B cell (primary cell): ENCODE measurements around the gene ZNF750. TPM values are rescaled to one million over a fixed set of nuclear protein-coding genes. Genes with fewer than 3 reads are reported as not detected.

Source experiments
- ATAC-seq: fragments of 200-7000 bp; cut with Tn5 transposase; one replicate; pipeline ENCODE4 v1.10.0; 2021; ENCODE audit warnings: low read depth, mild to moderate bottlenecking, moderate number of reproducible peaks, moderate library complexity
- CTCF ChIA-PET: fragments of 350-600 bp; sonication (Branson Sonifier 250); formaldehyde crosslinking; loops from one replicate; lab custom pipeline; 2021; ENCODE audit warnings: antibody characterized with exemption, inconsistent platforms; lab: Charles Lee
- POLR2A ChIA-PET: fragments of 350-600 bp; sonication (Branson Sonifier 250); formaldehyde crosslinking; loops from one replicate; lab custom pipeline; 2021; ENCODE audit warnings: antibody characterized with exemption; lab: Charles Lee
- DNase-seq: peaks from one replicate; pipeline ENCODE4 v3.0.0; 2013
- H2AFZ ChIP-seq: 2 replicates; pipeline ENCODE4 v1.6.1; 2012; ENCODE audit warnings: mild to moderate bottlenecking, low read depth, low read length; ENCODE audit not compliant: insufficient read depth, poor library complexity, severe bottlenecking
- H3K27ac ChIP-seq, 2 donors: 1 replicate in 1 of 2; 2 replicates in 1 of 2; pipeline ENCODE4 v1.5.1; 2012 to 2013; ENCODE audit warnings: low read length in 2 of 2, mild to moderate bottlenecking in 2 of 2, moderate library complexity in 1 of 2
- H3K27me3 ChIP-seq, 4 experiments: fragments of 200-600 bp in 1 of 4; sonication (generic) in 1 of 4; replicated peaks in 1 of 4; 1 replicate in 2 of 4; 2 replicates in 2 of 4; pipeline versions ENCODE4 v1.6.1 to v1.7.0; 2013 to 2016; ENCODE audit warnings: low read length in 3 of 4, mild to moderate bottlenecking in 2 of 4, mixed read lengths in 1 of 4, moderate library complexity in 1 of 4; ENCODE audit not compliant: insufficient read depth in 4 of 4, control insufficient read depth in 3 of 4; ENCODE audit errors: control extremely low read depth in 1 of 4
- H3K36me3 ChIP-seq, 2 experiments: replicated peaks in 1 of 2; 1 replicate in 1 of 2; 2 replicates in 1 of 2; pipeline versions ENCODE4 v1.6.1 to v1.7.1; 2013; ENCODE audit warnings: low read length in 1 of 2; ENCODE audit not compliant: insufficient read depth in 2 of 2, control insufficient read depth in 1 of 2; ENCODE audit errors: control extremely low read depth in 1 of 2, extremely low read depth in 1 of 2
- H3K4me1 ChIP-seq, 2 donors: fragments of 200-600 bp in 1 of 2; sonication (generic) in 1 of 2; 1 replicate in 1 of 2; 2 replicates in 1 of 2; pipeline versions ENCODE4 v1.5.1 to v1.6.1; 2013 to 2017; ENCODE audit warnings: low read length in 2 of 2; ENCODE audit not compliant: control insufficient read depth in 2 of 2, insufficient read depth in 2 of 2
- H3K4me2 ChIP-seq: replicated peaks from 2 replicates; pipeline ENCODE3; 2012; ENCODE audit warnings: mild to moderate bottlenecking, low read depth, low read length; ENCODE audit not compliant: poor library complexity, severe bottlenecking
- H3K4me3 ChIP-seq, 5 experiments: fragments of 200-600 bp in 1 of 5; sonication (generic) in 1 of 5; 1 replicate in 3 of 5; 2 replicates in 2 of 5; pipeline versions ENCODE4 v1.5.1 to v1.7.0; 2011 to 2016; ENCODE audit warnings: low read length in 4 of 5, mild to moderate bottlenecking in 4 of 5, low read depth in 2 of 5, control low read depth in 1 of 5, moderate library complexity in 1 of 5; ENCODE audit not compliant: insufficient read depth in 1 of 5; ENCODE audit errors: control extremely low read depth in 1 of 5, extremely low read depth in 1 of 5
- H3K79me2 ChIP-seq: fragments of 200-600 bp; sonication (generic); one replicate; pipeline ENCODE4 v1.6.0; 2016; ENCODE audit warnings: low read length; ENCODE audit not compliant: control insufficient read depth, insufficient read depth
- H3K9ac ChIP-seq: fragments of 200-600 bp; sonication (generic); 2 replicates; pipeline ENCODE4 v1.6.1; 2017; ENCODE audit warnings: mild to moderate bottlenecking, low read length, moderate library complexity
- H3K9me3 ChIP-seq, 3 donors: one replicate each; pipeline versions ENCODE4 v1.6.1 to v1.7.1; 2013; ENCODE audit warnings: low read length in 2 of 3; ENCODE audit not compliant: control insufficient read depth in 2 of 3, insufficient read depth in 1 of 3; ENCODE audit errors: control extremely low read depth in 1 of 3
- H4K20me1 ChIP-seq: 2 replicates; pipeline ENCODE4 v1.6.0; 2012; ENCODE audit warnings: mild to moderate bottlenecking, low read length; ENCODE audit not compliant: insufficient read depth, control insufficient read depth, poor library complexity, severe bottlenecking
- H3K27ac Mint-ChIP-seq: one replicate; pipeline ENCODE4 v1.8.0; 2021; ENCODE audit warnings: mixed read lengths
- H3K27me3 Mint-ChIP-seq: one replicate; pipeline ENCODE4 v1.8.0; 2021; ENCODE audit warnings: mixed read lengths
- H3K4me1 Mint-ChIP-seq: one replicate; pipeline ENCODE4 v1.8.0; 2021; ENCODE audit warnings: mixed read lengths
- H3K4me3 Mint-ChIP-seq: one replicate; pipeline ENCODE4 v1.8.0; 2021; ENCODE audit warnings: mixed read lengths
- H3K9me3 Mint-ChIP-seq: one replicate; pipeline ENCODE4 v1.8.0; 2022; ENCODE audit warnings: mixed read lengths; ENCODE audit not compliant: insufficient read depth
- EZH2 ChIP-seq: IDR thresholded peaks from 2 replicates; pipeline ENCODE4 v1.6.1; 2012; ENCODE audit warnings: borderline replicate concordance, low read depth, mild to moderate bottlenecking, moderate library complexity, low read length; ENCODE audit not compliant: insufficient read depth, poor library complexity, severe bottlenecking
- WGBS: methylation state at CpG from one replicate; pipeline ENCODE4 v1.1.5; 2013; ENCODE audit warnings: missing lambda C conversion rate; ENCODE audit not compliant: insufficient coverage; 5-methylcytosine and 5-hydroxymethylcytosine counted together
- intact Hi-C: fragments of 100-400 bp; cut with micrococcal nuclease; formaldehyde crosslinking; loops from one replicate; pipeline ENCODE4 v1.10.0; 2022
- polyA plus RNA-seq: library from polyadenylated mRNA; depleted of rRNA; stranded (reverse); fragments of >200 nt; gene quantifications from 2 replicates; pipeline ENCODE4 v1.2.3, GENCODE V29; 2012
- total RNA-seq, 2 donors: library from RNA; stranded (reverse); fragments of 120-200 nt in 1 of 2; gene quantifications; 1 replicate in 1 of 2; 2 replicates in 1 of 2; pipeline versions ENCODE4 v1.2.3 to v1.2.4, GENCODE V29; 2013 to 2022
- TF ChIP-seq, protein P1 (sequence below): fragments of 200-600 bp; IDR thresholded peaks from one replicate; pipeline ENCODE4 v1.8.0; 2022; ENCODE audit warnings: antibody characterized with exemption, mild to moderate bottlenecking

The ZNF750 gene
- total and polyA plus RNA-seq, 2 donors (not counting 1 experiment from before 2014, with no cell fraction given) = not detected

- Mint-ChIP-seq H3K4me1 (no peaks in the 10 kb centered on the region), H3K27me3 (no peaks in the 10 kb centered on the region), H3K4me3 (no peak overlapping the region), H3K27ac (no peak overlapping the region), H3K9me3 (no peaks in the 10 kb centered on the region)
- intact Hi-C loops = no loop called here
- H4K20me1 ChIP-seq = peaks cover 12% of the 10 kb centered on the region
- no peak overlapping the region for H3K4me2 ChIP-seq
- ChIA-PET POLR2A (no interaction called here), CTCF (interaction anchor here (1.5 kb wide), 1 partner anchor 17 kb away, joined by 3 read pairs; no protein-coding TSS in a partner anchor)
- TF ChIP-seq, protein P1, sequence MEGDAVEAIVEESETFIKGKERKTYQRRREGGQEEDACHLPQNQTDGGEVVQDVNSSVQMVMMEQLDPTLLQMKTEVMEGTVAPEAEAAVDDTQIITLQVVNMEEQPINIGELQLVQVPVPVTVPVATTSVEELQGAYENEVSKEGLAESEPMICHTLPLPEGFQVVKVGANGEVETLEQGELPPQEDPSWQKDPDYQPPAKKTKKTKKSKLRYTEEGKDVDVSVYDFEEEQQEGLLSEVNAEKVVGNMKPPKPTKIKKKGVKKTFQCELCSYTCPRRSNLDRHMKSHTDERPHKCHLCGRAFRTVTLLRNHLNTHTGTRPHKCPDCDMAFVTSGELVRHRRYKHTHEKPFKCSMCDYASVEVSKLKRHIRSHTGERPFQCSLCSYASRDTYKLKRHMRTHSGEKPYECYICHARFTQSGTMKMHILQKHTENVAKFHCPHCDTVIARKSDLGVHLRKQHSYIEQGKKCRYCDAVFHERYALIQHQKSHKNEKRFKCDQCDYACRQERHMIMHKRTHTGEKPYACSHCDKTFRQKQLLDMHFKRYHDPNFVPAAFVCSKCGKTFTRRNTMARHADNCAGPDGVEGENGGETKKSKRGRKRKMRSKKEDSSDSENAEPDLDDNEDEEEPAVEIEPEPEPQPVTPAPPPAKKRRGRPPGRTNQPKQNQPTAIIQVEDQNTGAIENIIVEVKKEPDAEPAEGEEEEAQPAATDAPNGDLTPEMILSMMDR = no peak
- no peak overlapping the region for H3K27ac ChIP-seq
- H3K9me3 ChIP-seq = no peaks in the 10 kb centered on the region
- ATAC-seq (no peak), DNase-seq (no peak)
- 99% methylated on average over 7 of the region's 7 CpGs for WGBS
- no peak overlapping the region for H3K4me3 ChIP-seq
- no peaks in the 10 kb centered on the region for H3K27me3 ChIP-seq
- no peak overlapping the region for H3K9ac ChIP-seq
- H2AFZ ChIP-seq = no peak overlapping the region
- no peaks in the 10 kb centered on the region for H3K4me1 ChIP-seq
- H3K79me2 ChIP-seq = peaks cover 18% of the 10 kb centered on the region
- peaks cover 0 to 12% of the 10 kb centered on the region in 2 experiments for H3K36me3 ChIP-seq
Measured at GRCh38 chr17:82798752-82799151, 41.1 kb downstream of the ZNF750 start.

DNA sequence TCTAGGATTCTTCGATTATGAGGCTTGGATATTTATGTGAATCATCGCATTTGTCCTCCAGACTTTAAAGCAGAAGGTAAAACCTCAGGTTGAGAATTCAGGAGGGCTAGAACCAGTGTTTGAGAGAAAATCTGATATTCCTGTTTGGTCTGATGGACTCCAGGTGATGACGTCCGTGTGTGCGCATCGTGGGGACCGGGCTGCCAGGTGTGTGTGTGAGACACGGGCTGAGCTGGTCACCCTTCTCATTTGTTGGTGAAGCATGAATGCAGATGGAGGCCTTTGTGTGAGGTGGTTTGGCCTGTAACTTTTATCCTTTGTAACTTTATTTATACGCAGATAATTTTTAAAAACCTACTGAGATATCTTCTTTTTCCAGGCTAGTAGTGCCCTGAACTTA is 42.8 kb downstream of the ZNF750 start:
- peaks cover 4% of the 10 kb centered on the region for H4K20me1 ChIP-seq
- ChIA-PET POLR2A (no interaction called here), CTCF (no interaction called here)
- no peak overlapping the region for H2AFZ ChIP-seq
- Mint-ChIP-seq H3K4me3 (no peak overlapping the region), H3K9me3 (no peaks in the 10 kb centered on the region), H3K4me1 (no peaks in the 10 kb centered on the region), H3K27me3 (no peaks in the 10 kb centered on the region), H3K27ac (no peak overlapping the region)
- intact Hi-C loops = no loop called here
- H3K4me3 ChIP-seq = no peak overlapping the region
- TF ChIP-seq EZH2 = no peak
- TF ChIP-seq, protein P1 = no peak
- H3K9ac ChIP-seq = no peak overlapping the region
- no peak overlapping the region for H3K27ac ChIP-seq
- WGBS = 97% methylated on average over 7 of the region's 9 CpGs
- ATAC-seq (no peak), DNase-seq (no peak)
- no peaks in the 10 kb centered on the region for H3K9me3 ChIP-seq
- H3K79me2 ChIP-seq = peaks cover 7% of the 10 kb centered on the region
- H3K36me3 ChIP-seq = peaks cover 0 to 10% of the 10 kb centered on the region in 2 experiments
- no peaks in the 10 kb centered on the region for H3K4me1 ChIP-seq
- no peaks in the 10 kb centered on the region for H3K27me3 ChIP-seq
- no peak overlapping the region for H3K4me2 ChIP-seq
